ENCODE data around the gene XPO6. TPM values are rescaled to one million over a fixed set of nuclear protein-coding genes. Genes with fewer than 3 reads are reported as not detected.
"Not testable (repeated sequence)": the region's sequence is repeated elsewhere in the genome, so short reads cannot be mapped to it uniquely, and the experiment has no call there.

The XPO6 gene
- total RNA-seq, 1 experiment from 2014 or later = 124 TPM

GRCh38 chr16:28231763-28232162 is 20.0 kb upstream of the XPO6 start:
- H3K4me1 ChIP-seq (ENCODE audit: insufficient read depth, low read length) = no peaks in the 10 kb centered on the region
- H3K27ac Mint-ChIP-seq = no peak overlapping the region; a peak in 1 of 7 replicates
- no peak overlapping the region for H4K5ac ChIP-seq (ENCODE audit: insufficient read length, low read depth, low read length)
- H3K23me2 ChIP-seq (ENCODE audit: insufficient read length, low read depth, low read length, poor library complexity, severe bottlenecking) = no peaks in the 10 kb centered on the region
- no peak overlapping the region for H2BK20ac ChIP-seq (ENCODE audit: low read depth, low read length, poor library complexity, severe bottlenecking)
- H2BK15ac ChIP-seq (ENCODE audit: low read depth, low read length) = no peak overlapping the region
- no peaks in the 10 kb centered on the region for H3K79me2 ChIP-seq (ENCODE audit: insufficient read depth, low read length)
- no peak for TF ChIP-seq CTCF (conservative IDR thresholded peaks at IDR 0.05)
- no peak overlapping the region for H2AK5ac ChIP-seq (ENCODE audit: insufficient read length, low read length)
- no peak overlapping the region for H2AFZ ChIP-seq (ENCODE audit: low read length)
- no peak for DNase-seq
- no peak overlapping the region for H3K4ac ChIP-seq (ENCODE audit: low read depth, low read length)
- H3K27me3 Mint-ChIP-seq (ENCODE audit: low read depth) = peaks cover 14% of the 10 kb centered on the region; the same call in 1 of the 2 replicates
- no peak overlapping the region for H3K18ac ChIP-seq (ENCODE audit: insufficient read length, low read depth, low read length)
- no peak overlapping the region for H3K14ac ChIP-seq (ENCODE audit: insufficient read depth, low read length)
- H2BK12ac ChIP-seq (ENCODE audit: insufficient read length, low read depth, low read length) = no peak overlapping the region
- H3K4me2 ChIP-seq (ENCODE audit: insufficient read depth, insufficient read length, low read length) = no peak overlapping the region
- H3K27ac ChIP-seq (ENCODE audit: insufficient read length, low read depth, low read length) = no peak overlapping the region
- no peaks in the 10 kb centered on the region for H4K20me1 ChIP-seq (ENCODE audit: control insufficient read depth, insufficient read depth, insufficient read length)
- no peak overlapping the region for H3T11ph ChIP-seq (ENCODE audit: low read length)
- H2BK5ac ChIP-seq (ENCODE audit: insufficient read length, low read length) = no peak overlapping the region
- no peak overlapping the region for H4K8ac ChIP-seq (replicated peaks; ENCODE audit: insufficient read length, low read depth, low read length)
- H3K4me3 Mint-ChIP-seq = no peak overlapping the region
- H4K91ac ChIP-seq (ENCODE audit: insufficient read length, low read depth, low read length) = no peak overlapping the region
- no peaks in the 10 kb centered on the region for H3K27me3 ChIP-seq (ENCODE audit: insufficient read depth, low read length)
- no peaks in the 10 kb centered on the region for H3K4me1 Mint-ChIP-seq
- WGBS (ENCODE audit: extremely low coverage, insufficient read length, low lambda C conversion rate) = no CpG with 5 or more reads among the region's 2 CpGs
- no peaks in the 10 kb centered on the region for H3K79me1 ChIP-seq (ENCODE audit: insufficient read depth, low read depth, low read length, poor library complexity, severe bottlenecking)
- H3K23ac ChIP-seq (ENCODE audit: insufficient read length, low read depth, low read length) = no peak overlapping the region
- H3K36me3 Mint-ChIP-seq (ENCODE audit: insufficient read depth in 1 of 3, low read depth in 3 of 3) = no peaks in the 10 kb centered on the region
- peaks cover 0 to under 1% of the 10 kb centered on the region in 2 experiments; a peak in 1 of 5 replicates for H3K9me3 Mint-ChIP-seq
- H3K9ac ChIP-seq (ENCODE audit: extremely low read depth, insufficient read length, low read length) = no peak overlapping the region
- H3K9me3 ChIP-seq (ENCODE audit: control insufficient read depth, low read depth, low read length) = no peaks in the 10 kb centered on the region
- no peak overlapping the region for H2BK120ac ChIP-seq (ENCODE audit: low read depth, low read length, poor library complexity, severe bottlenecking)
- H3K56ac ChIP-seq (ENCODE audit: insufficient read length, low read depth, low read length) = no peak overlapping the region

GRCh38 chr16:28223909-28224308 is 12.1 kb upstream of the XPO6 start:
- not testable (repeated sequence) for H3K27me3 Mint-ChIP-seq (ENCODE audit: low read depth); H3K14ac ChIP-seq (ENCODE audit: insufficient read depth, low read length); H3T11ph ChIP-seq (ENCODE audit: low read length); H4K8ac ChIP-seq (replicated peaks; ENCODE audit: insufficient read length, low read depth, low read length); H2BK12ac ChIP-seq (ENCODE audit: insufficient read length, low read depth, low read length); H3K9ac ChIP-seq (ENCODE audit: extremely low read depth, insufficient read length, low read length); H3K4ac ChIP-seq (ENCODE audit: low read depth, low read length); H4K5ac ChIP-seq (ENCODE audit: insufficient read length, low read depth, low read length); H3K56ac ChIP-seq (ENCODE audit: insufficient read length, low read depth, low read length); H2BK5ac ChIP-seq (ENCODE audit: insufficient read length, low read length); H2AK5ac ChIP-seq (ENCODE audit: insufficient read length, low read length); H4K91ac ChIP-seq (ENCODE audit: insufficient read length, low read depth, low read length); H3K27ac Mint-ChIP-seq; H3K23me2 ChIP-seq (ENCODE audit: insufficient read length, low read depth, low read length, poor library complexity, severe bottlenecking); H2BK120ac ChIP-seq (ENCODE audit: low read depth, low read length, poor library complexity, severe bottlenecking); H2BK20ac ChIP-seq (ENCODE audit: low read depth, low read length, poor library complexity, severe bottlenecking); H3K27me3 ChIP-seq (ENCODE audit: insufficient read depth, low read length); H3K79me1 ChIP-seq (ENCODE audit: insufficient read depth, low read depth, low read length, poor library complexity, severe bottlenecking); H3K9me3 ChIP-seq (ENCODE audit: control insufficient read depth, low read depth, low read length); H2AFZ ChIP-seq (ENCODE audit: low read length); DNase-seq; H3K23ac ChIP-seq (ENCODE audit: insufficient read length, low read depth, low read length); H3K4me1 ChIP-seq (ENCODE audit: insufficient read depth, low read length); H3K27ac ChIP-seq (ENCODE audit: insufficient read length, low read depth, low read length); H3K4me1 Mint-ChIP-seq; H3K36me3 Mint-ChIP-seq (ENCODE audit: insufficient read depth in 1 of 3, low read depth in 3 of 3); H2BK15ac ChIP-seq (ENCODE audit: low read depth, low read length); H4K20me1 ChIP-seq (ENCODE audit: control insufficient read depth, insufficient read depth, insufficient read length); H3K9me3 Mint-ChIP-seq; H3K79me2 ChIP-seq (ENCODE audit: insufficient read depth, low read length); H3K4me3 Mint-ChIP-seq; H3K18ac ChIP-seq (ENCODE audit: insufficient read length, low read depth, low read length); H3K4me2 ChIP-seq (ENCODE audit: insufficient read depth, insufficient read length, low read length)
- WGBS (ENCODE audit: extremely low coverage, insufficient read length, low lambda C conversion rate) = no CpG with 5 or more reads among the region's 3 CpGs

Measured in H9 (cell line).